ENCODE data around the gene GRK5.

- no peak for TF ChIP-seq CTCF (IDR thresholded peaks at IDR 0.05; ENCODE audit: low read depth, low read length)
- TF ChIP-seq POLR2A (IDR thresholded peaks at IDR 0.05; ENCODE audit: extremely low read depth, insufficient read length): no peak
- TF ChIP-seq, protein P1, sequence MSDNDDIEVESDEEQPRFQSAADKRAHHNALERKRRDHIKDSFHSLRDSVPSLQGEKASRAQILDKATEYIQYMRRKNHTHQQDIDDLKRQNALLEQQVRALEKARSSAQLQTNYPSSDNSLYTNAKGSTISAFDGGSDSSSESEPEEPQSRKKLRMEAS (IDR thresholded peaks at IDR 0.05; ENCODE audit: low read depth, low read length): no peak
- TF ChIP-seq MYC (IDR thresholded peaks at IDR 0.05; ENCODE audit: low read depth, low read length): no peak
Observed at GRCh38 chr10:119327096-119327745, 119.8 kb downstream of the GRK5 start.
